ENCODE results near the gene LAMA2. TPM values are rescaled to one million over a fixed set of nuclear protein-coding genes. Genes with fewer than 3 reads are reported as not detected.

Gene LAMA2
- total and polyA plus RNA-seq, 7 donors, result 8.8 to 59.0 (median 27.3) TPM

DNA sequence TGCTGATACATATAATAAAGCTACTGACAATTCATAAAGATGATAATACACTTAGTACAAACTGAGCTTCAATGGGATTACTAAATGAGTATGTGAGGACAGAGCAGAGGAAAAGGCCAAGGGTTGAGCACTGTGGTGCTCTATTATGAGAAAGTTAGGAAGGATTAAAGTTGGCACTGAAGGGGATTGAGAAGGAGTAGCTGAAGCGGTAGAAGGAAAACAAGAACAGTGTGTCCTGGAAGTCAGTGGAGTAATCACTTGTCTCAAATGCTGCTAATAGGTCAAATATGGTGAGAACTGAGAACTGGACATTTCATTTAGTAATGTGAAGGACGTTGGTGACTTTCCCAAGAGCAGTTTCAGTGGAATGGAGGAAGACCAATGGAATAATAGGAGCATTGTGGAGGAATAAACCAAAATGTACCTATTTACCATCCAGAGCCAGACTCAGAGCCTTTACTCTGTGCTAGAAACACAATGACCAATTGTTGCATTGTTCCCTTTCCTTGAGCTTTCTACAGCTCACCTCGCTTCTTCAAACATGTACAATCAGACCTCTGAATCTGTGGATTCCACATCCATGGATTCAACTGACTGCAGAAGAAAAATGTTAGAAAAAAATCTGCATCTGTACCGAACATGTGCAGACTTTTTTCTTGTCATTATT is 255.9 kb downstream of the LAMA2 start:
- H3K27ac ChIP-seq, result peak overlapping the region; percentile 10

GRCh38 chr6:129140526-129140925 is 257.6 kb downstream of the LAMA2 start:
- H3K9me3 ChIP-seq, result no peaks in the 10 kb centered on the region
- H3K27ac ChIP-seq, result peak overlapping the region; percentile 42
- no peak overlapping the region for H3K4me3 ChIP-seq
- no peak for TF ChIP-seq CTCF (IDR thresholded peaks at IDR 0.05)
- no peaks in the 10 kb centered on the region for H3K27me3 ChIP-seq (ENCODE audit: insufficient read depth in 3 of 3, low read length in 2 of 3)
- H3K4me1 ChIP-seq, result peaks cover 23% of the 10 kb centered on the region
- DNase-seq (no peak), ATAC-seq (peak; percentile 47 to 67 (median 50))
- H3K36me3 ChIP-seq (ENCODE audit: insufficient read depth in 1 of 2, low read depth in 1 of 2), result peaks cover 0 to 6% of the 10 kb centered on the region in 2 donors
- WGBS, 3 donors, result 9 to 18% (median 13%) methylated on average over 2 of the region's 2 CpGs
- intact Hi-C loops (cut with DNase I), result no loop called here

More for the DNA sequence above, 255.9 kb downstream of the LAMA2 start:
- ATAC-seq (peak in 3 of 4 donors; percentile 59 to 75 (median 67)), DNase-seq (no peak)
- 59 to 72% (median 61%) methylated on average over 4 of the region's 4 CpGs for WGBS, 3 donors
- no peaks in the 10 kb centered on the region for H3K36me3 ChIP-seq (ENCODE audit: insufficient read depth in 1 of 2, low read depth in 1 of 2)
- H3K27me3 ChIP-seq (ENCODE audit: insufficient read depth in 3 of 3, low read length in 2 of 3), result no peaks in the 10 kb centered on the region
- H3K9me3 ChIP-seq, result no peaks in the 10 kb centered on the region
- H3K4me1 ChIP-seq, result peaks cover 26% of the 10 kb centered on the region
- intact Hi-C loops (cut with DNase I), result no loop called here
- TF ChIP-seq CTCF (IDR thresholded peaks at IDR 0.05), result no peak
- no peak overlapping the region for H3K4me3 ChIP-seq

- DNase-seq (peak in 1 of 2 donors; percentile 13), ATAC-seq (peak in 3 of 4 donors; percentile 55 to 73 (median 72))
- H3K27ac ChIP-seq, result peak overlapping the region; percentile 42
- intact Hi-C loops (cut with DNase I), result no loop called here
- peaks cover 23% of the 10 kb centered on the region for H3K4me1 ChIP-seq
- no peak overlapping the region for H3K4me3 ChIP-seq
- no peaks in the 10 kb centered on the region for H3K9me3 ChIP-seq
- no peaks in the 10 kb centered on the region for H3K27me3 ChIP-seq (ENCODE audit: insufficient read depth in 3 of 3, low read length in 2 of 3)
- WGBS, 3 donors, result 6 to 17% (median 7%) methylated on average over 1 of the region's 1 CpG
- no peak for TF ChIP-seq CTCF (IDR thresholded peaks at IDR 0.05)
- peaks cover 0 to 6% of the 10 kb centered on the region in 2 donors for H3K36me3 ChIP-seq (ENCODE audit: insufficient read depth in 1 of 2, low read depth in 1 of 2)
These were observed 258.6 kb downstream of the LAMA2 start for GRCh38 chr6:129141499-129141898.

GRCh38 chr6:129146902-129147301 is 264.0 kb downstream of the LAMA2 start:
- no peak for DNase-seq
- TF ChIP-seq CTCF (IDR thresholded peaks at IDR 0.05), result no peak
- Histone ChIP-seq H3K27ac (no peak overlapping the region), H3K27me3 (ENCODE audit: insufficient read depth in 3 of 3, low read length in 2 of 3) (no peaks in the 10 kb centered on the region), H3K4me3 (no peak overlapping the region), H3K36me3 (ENCODE audit: insufficient read depth in 1 of 2, low read depth in 1 of 2) (peaks cover 0 to 11% of the 10 kb centered on the region in 2 donors), H3K9me3 (no peaks in the 10 kb centered on the region), H3K4me1 (no peaks in the 10 kb centered on the region)
- WGBS, 3 donors, result 41 to 63% (median 58%) methylated on average over 3 of the region's 3 CpGs
- intact Hi-C loops (cut with DNase I), result no loop called here
- ATAC-seq, result no peak

DNA sequence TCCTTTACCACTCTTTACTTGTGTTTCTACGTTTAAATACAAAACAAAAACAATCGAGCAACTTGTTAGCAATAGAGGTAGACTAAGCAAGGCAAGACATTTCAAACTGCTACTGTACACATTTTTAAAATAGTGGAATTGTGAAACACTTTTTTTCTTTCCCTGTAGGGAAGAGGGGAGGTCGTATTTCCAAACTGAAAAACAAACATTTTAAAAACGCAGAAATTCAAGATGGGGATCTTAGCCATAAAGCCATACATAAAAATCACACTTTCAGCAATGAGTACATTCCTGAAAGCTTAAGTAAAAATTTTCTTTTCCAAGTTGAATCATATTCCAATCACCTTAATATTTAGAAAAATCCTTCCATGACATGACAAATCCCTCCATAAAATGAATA is 267.6 kb downstream of the LAMA2 start:
- Histone ChIP-seq H3K27ac (no peak overlapping the region), H3K4me3 (no peak overlapping the region), H3K4me1 (peaks cover 4% of the 10 kb centered on the region), H3K27me3 (ENCODE audit: insufficient read depth in 3 of 3, low read length in 2 of 3) (no peaks in the 10 kb centered on the region), H3K9me3 (no peaks in the 10 kb centered on the region), H3K36me3 (ENCODE audit: insufficient read depth in 1 of 2, low read depth in 1 of 2) (peaks cover 0 to 15% of the 10 kb centered on the region in 2 donors)
- intact Hi-C loops (cut with DNase I), result no loop called here
- ATAC-seq, result no peak
- TF ChIP-seq CTCF (IDR thresholded peaks at IDR 0.05), result no peak
- no peak for DNase-seq
- 81 to 86% (median 81%) methylated on average over 4 of the region's 4 CpGs for WGBS, 3 donors
